ENCODE data around the gene SLAMF9.

The SLAMF9 gene

DNA sequence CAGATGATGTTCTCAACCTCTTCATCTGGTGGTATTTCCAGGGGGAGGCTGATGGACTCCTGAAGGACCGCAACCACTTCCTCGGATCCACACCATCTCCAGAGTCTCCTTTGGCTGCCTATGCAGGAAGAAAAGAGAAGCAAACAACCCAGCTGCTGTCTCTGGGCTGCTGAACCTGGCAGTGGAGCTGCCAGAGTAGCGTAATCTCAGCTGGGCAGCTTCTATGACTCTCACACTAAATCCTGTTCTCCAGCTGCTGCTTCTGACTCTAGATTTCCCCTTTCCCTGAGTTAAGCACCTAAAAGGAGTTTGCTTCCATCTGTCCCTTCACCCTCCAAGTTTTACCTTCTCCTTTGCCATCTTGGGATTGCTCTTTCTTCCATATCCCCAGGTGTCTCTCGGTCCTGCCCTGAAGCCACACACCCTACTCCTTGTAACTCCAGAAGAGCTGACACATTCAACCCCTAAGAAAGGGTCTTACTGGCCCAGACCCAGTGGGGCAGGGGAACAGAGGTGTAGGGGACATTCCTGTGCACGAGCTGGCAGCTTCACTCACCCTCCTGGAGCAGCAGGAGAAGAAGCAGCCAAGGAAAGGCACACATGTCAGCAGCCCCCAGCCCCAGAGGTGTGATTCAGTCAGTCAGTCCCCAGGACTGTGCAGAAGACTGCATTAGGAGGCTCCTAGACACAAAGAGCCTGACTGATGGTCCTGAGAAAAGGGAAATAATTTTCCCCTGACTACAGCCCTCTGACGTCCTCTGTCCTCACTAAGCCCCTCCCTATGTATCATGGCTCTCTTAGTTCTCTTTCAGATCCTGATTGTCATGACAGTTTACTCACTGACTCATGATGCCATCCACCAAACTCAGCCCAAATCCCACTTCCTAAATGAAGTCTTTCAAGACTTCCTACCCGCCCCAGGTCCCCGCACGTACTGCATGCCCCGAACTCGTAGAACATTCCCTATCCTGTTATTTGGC is at the start of gene SLAMF9:
Gene SLAMF9, minus strand, starts transcription at position 702 of the 980 bp plus-strand sequence. Its CDS starts 100 bp downstream, at position 602.
- no peak within 1 kb of the TSS for H3K4me3 ChIP-seq (replicated peaks in 1 of 2; ENCODE audit: low read depth in 2 of 2, low read length in 2 of 2)
- DNase-seq (ENCODE audit: low read depth in 2 of 2), result peak; percentile 34 to 58
- TF ChIP-seq CTCF (IDR thresholded peaks at IDR 0.05; ENCODE audit: low read depth, low read length), result no peak

DNA sequence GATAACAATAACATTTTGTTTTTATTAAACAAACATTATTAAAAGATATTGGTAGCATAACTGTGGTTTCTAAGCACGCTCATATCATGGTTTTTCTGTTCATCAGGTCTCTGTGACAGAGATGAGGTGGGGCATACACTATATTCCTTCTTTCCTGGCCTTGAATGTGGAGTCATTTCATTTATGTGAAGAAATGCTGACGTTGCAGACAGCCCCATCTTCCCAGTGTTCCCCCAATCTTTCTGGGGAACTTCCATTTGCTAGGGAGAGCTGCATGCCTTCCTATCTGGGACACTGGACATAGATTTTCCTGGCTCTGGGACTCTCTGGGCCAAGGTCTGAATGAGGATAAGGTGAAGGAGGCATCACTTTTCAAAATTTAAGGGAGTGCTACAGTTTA is 47.4 kb upstream of the SLAMF9 start:
- DNase-seq (ENCODE audit: low read depth in 2 of 2), result no peak
- H3K4me3 ChIP-seq (replicated peaks in 1 of 2; ENCODE audit: low read depth in 2 of 2, low read length in 2 of 2), result no peak overlapping the region
- no peak for TF ChIP-seq CTCF (IDR thresholded peaks at IDR 0.05; ENCODE audit: low read depth, low read length)

DNA sequence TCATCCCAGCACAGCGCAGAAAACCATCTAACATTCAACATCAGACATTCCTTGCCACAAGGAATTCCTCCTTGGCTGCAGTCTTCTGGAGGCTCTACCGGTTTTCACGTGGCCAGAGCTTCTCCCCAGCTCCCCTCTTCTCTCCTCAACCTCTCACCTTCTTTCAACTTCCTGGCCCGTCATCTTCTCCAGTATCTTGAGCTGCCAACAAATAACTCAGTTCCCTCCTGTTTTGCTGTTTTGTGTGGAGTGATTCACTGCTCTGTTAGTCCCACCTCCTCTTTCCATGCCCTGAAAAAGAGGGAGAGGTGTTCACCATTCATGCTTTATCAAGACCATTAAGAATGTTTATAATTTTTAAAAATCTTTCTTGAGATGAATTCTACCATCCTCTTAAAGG is 45.2 kb upstream of the SLAMF9 start:
- peak; percentile 36 to 47 for DNase-seq (ENCODE audit: low read depth in 2 of 2)
- TF ChIP-seq CTCF (IDR thresholded peaks at IDR 0.05; ENCODE audit: low read depth, low read length), result no peak
- no peak overlapping the region for H3K4me3 ChIP-seq (replicated peaks in 1 of 2; ENCODE audit: low read depth in 2 of 2, low read length in 2 of 2)

- peak; percentile 79 to 94 for DNase-seq (ENCODE audit: low read depth in 2 of 2)
- H3K4me3 ChIP-seq (replicated peaks in 1 of 2; ENCODE audit: low read depth in 2 of 2, low read length in 2 of 2), result no peak overlapping the region
- TF ChIP-seq CTCF (IDR thresholded peaks at IDR 0.05; ENCODE audit: low read depth, low read length), result no peak
Measured at GRCh38 chr1:159996653-159997052, 42.6 kb upstream of the SLAMF9 start.

GRCh38 chr1:159994896-159995295 is 40.9 kb upstream of the SLAMF9 start:
- TF ChIP-seq CTCF (IDR thresholded peaks at IDR 0.05; ENCODE audit: low read depth, low read length), result no peak
- no peak overlapping the region for H3K4me3 ChIP-seq (replicated peaks in 1 of 2; ENCODE audit: low read depth in 2 of 2, low read length in 2 of 2)
- DNase-seq (ENCODE audit: low read depth in 2 of 2), result peak in 1 of 2 donors; percentile 6

GRCh38 chr1:159993911-159994310 is 39.9 kb upstream of the SLAMF9 start:
- no peak for TF ChIP-seq CTCF (IDR thresholded peaks at IDR 0.05; ENCODE audit: low read depth, low read length)
- peak in 1 of 2 donors; percentile 15 for DNase-seq (ENCODE audit: low read depth in 2 of 2)
- no peak overlapping the region for H3K4me3 ChIP-seq (replicated peaks in 1 of 2; ENCODE audit: low read depth in 2 of 2, low read length in 2 of 2)
